Neural cell (in vitro differentiated cells): Measurements from ENCODE around the gene TTK. TPM values are rescaled to one million over a fixed set of nuclear protein-coding genes. Genes with fewer than 3 reads are reported as not detected.

Experiments
- H2AFZ ChIP-seq: fragments of 200-600, 300-800 bp; sonication (generic), shearing (Covaris generic); 2 replicates; pipeline ENCODE4 v1.6.0; 2014; ENCODE audit warnings: low read depth, mild to moderate bottlenecking, antibody characterized with exemption, low read length, moderate library complexity
- H3F3A ChIP-seq: fragments of 200-600 bp; shearing (Covaris generic); 2 replicates; pipeline ENCODE4 v1.6.1; 2016; ENCODE audit warnings: mild to moderate bottlenecking, moderate library complexity, mixed read lengths, antibody characterized with exemption, low read length; ENCODE audit not compliant: insufficient read depth, poor library complexity, severe bottlenecking
- H3K27ac ChIP-seq: fragments of 200-600, 300-800 bp; sonication (generic), shearing (Covaris generic); 2 replicates; pipeline ENCODE4 v1.5.1; 2014; ENCODE audit warnings: mild to moderate bottlenecking, low read length, moderate library complexity
- H3K27me3 ChIP-seq: fragments of 300-800, 200-600 bp; sonication (generic), shearing (Covaris generic); 2 replicates; pipeline ENCODE4 v1.6.0; 2014; ENCODE audit warnings: mild to moderate bottlenecking, low read depth, low read length, moderate library complexity; ENCODE audit not compliant: insufficient read depth
- H3K36me3 ChIP-seq: fragments of 300-800, 200-600 bp; sonication (generic), shearing (Covaris generic); 2 replicates; pipeline ENCODE4 v1.5.1; 2014; ENCODE audit warnings: mild to moderate bottlenecking, antibody characterized with exemption, low read length, moderate library complexity; ENCODE audit not compliant: insufficient read depth
- H3K4me2 ChIP-seq: fragments of 300-800, 200-600 bp; sonication (generic), shearing (Covaris generic); 2 replicates; pipeline ENCODE4 v1.6.0; 2014; ENCODE audit warnings: mild to moderate bottlenecking, low read length
- H3K4me3 ChIP-seq: fragments of 300-800, 200-600 bp; sonication (generic), shearing (Covaris generic); 2 replicates; pipeline ENCODE4 v1.5.1; 2014; ENCODE audit warnings: mild to moderate bottlenecking, low read length, moderate library complexity
- H3K79me2 ChIP-seq: fragments of 200-600 bp; shearing (Covaris generic); replicated peaks from 2 replicates; pipeline ENCODE4 v1.6.0; 2014; ENCODE audit warnings: mild to moderate bottlenecking, low read length, moderate library complexity; ENCODE audit not compliant: insufficient read depth
- H3K9ac ChIP-seq: fragments of 300-800, 200-600 bp; sonication (generic), shearing (Covaris generic); 2 replicates; pipeline ENCODE4 v1.6.1; 2016; ENCODE audit warnings: mild to moderate bottlenecking, low read length, mixed read lengths
- H3K9me2 ChIP-seq: fragments of 200-600 bp; shearing (Covaris generic); 2 replicates; pipeline ENCODE4 v1.6.1; 2016; ENCODE audit warnings: mild to moderate bottlenecking, low read length, mixed read lengths; ENCODE audit not compliant: insufficient read depth
- H3K9me3 ChIP-seq: fragments of 200-600, 300-800 bp; sonication (generic), shearing (Covaris generic); 2 replicates; pipeline ENCODE4 v1.6.1; 2016; ENCODE audit warnings: mild to moderate bottlenecking, mixed run types, low read length, moderate library complexity, mixed read lengths
- H4K20me1 ChIP-seq: fragments of 200-600 bp; shearing (Covaris generic); 2 replicates; pipeline ENCODE4 v1.6.1; 2016; ENCODE audit warnings: mild to moderate bottlenecking, mixed run types; ENCODE audit not compliant: insufficient read depth
- CTCF ChIP-seq: fragments of 450-650 bp; IDR thresholded peaks from 2 replicates; pipeline ENCODE4 v1.5.1; 2014; ENCODE audit warnings: antibody characterized with exemption, mild to moderate bottlenecking, moderate library complexity; ENCODE audit not compliant: poor library complexity, severe bottlenecking
- EP300 ChIP-seq: fragments of 450-650 bp; conservative IDR thresholded peaks from 2 replicates; pipeline ENCODE4 v1.6.1; 2014; ENCODE audit warnings: antibody characterized with exemption, mild to moderate bottlenecking, moderate library complexity; ENCODE audit not compliant: poor library complexity, severe bottlenecking
- EZH2 ChIP-seq: fragments of 200-600, 300-800 bp; shearing (Covaris generic), sonication (generic); IDR thresholded peaks from 2 replicates; pipeline ENCODE4 v1.6.1; 2014; ENCODE audit warnings: antibody characterized with exemption, low read length, borderline replicate concordance, mild to moderate bottlenecking; ENCODE audit not compliant: insufficient read depth, poor library complexity, severe bottlenecking
- MXI1 ChIP-seq: fragments of 450-650 bp; conservative IDR thresholded peaks from 2 replicates; pipeline ENCODE4 v1.6.1; 2014; ENCODE audit warnings: antibody characterized with exemption, mild to moderate bottlenecking; ENCODE audit not compliant: poor library complexity, severe bottlenecking
- POLR2AphosphoS5 ChIP-seq: IDR thresholded peaks from 2 replicates; pipeline ENCODE4 v1.6.1; 2012
- RAD21 ChIP-seq: fragments of 450-650 bp; conservative IDR thresholded peaks from 2 replicates; pipeline ENCODE4 v1.6.1; 2014; ENCODE audit warnings: antibody characterized with exemption, mild to moderate bottlenecking, moderate library complexity
- REST ChIP-seq: IDR thresholded peaks from 2 replicates; pipeline ENCODE4 v1.6.1; 2012; ENCODE audit warnings: borderline replicate concordance
- SMC3 ChIP-seq: fragments of 450-650 bp; conservative IDR thresholded peaks from 2 replicates; pipeline ENCODE4 v1.6.1; 2014; ENCODE audit warnings: antibody characterized with exemption, mild to moderate bottlenecking, moderate library complexity; ENCODE audit not compliant: poor library complexity
- TAF1 ChIP-seq: IDR thresholded peaks from 2 replicates; pipeline ENCODE4 v1.6.1; 2012; ENCODE audit warnings: low read depth
- polyA plus RNA-seq: library from polyadenylated mRNA; depleted of rRNA; stranded (reverse); fragments of >200 nt; gene quantifications from 2 replicates; pipeline ENCODE4 v1.2.3, GENCODE V29; 2014

TTK gene
- polyA plus RNA-seq, 1 donor from 2014 or later: 1.5 TPM

GRCh38 chr6:80022803-80023202, 18.4 kb downstream of the TTK start:
- Histone ChIP-seq H4K20me1 (no peaks in the 10 kb centered on the region), H3F3A (no peaks in the 10 kb centered on the region), H3K9ac (no peak overlapping the region), H3K9me3 (no peaks in the 10 kb centered on the region), H3K4me3 (no peak overlapping the region), H3K27me3 (no peaks in the 10 kb centered on the region), H3K27ac (no peak overlapping the region), H3K4me2 (no peak overlapping the region), H2AFZ (no peak overlapping the region), H3K9me2 (no peaks in the 10 kb centered on the region), H3K79me2 (no peaks in the 10 kb centered on the region), H3K36me3 (no peaks in the 10 kb centered on the region)
- TF ChIP-seq POLR2AphosphoS5: no peak
- no peak for TF ChIP-seq TAF1
- no peak for TF ChIP-seq EZH2
- TF ChIP-seq SMC3: no peak
- TF ChIP-seq REST: no peak
- TF ChIP-seq MXI1: no peak
- TF ChIP-seq EP300: no peak
- no peak for TF ChIP-seq RAD21
- no peak for TF ChIP-seq CTCF

GRCh38 chr6:80028589-80028988, 24.1 kb downstream of the TTK start:
- no peak overlapping the region for H3K9ac ChIP-seq

GRCh38 chr6:80029470-80029869, 25.0 kb downstream of the TTK start:
- Histone ChIP-seq H3K36me3 (no peaks in the 10 kb centered on the region), H2AFZ (no peak overlapping the region), H3K27ac (no peak overlapping the region), H3F3A (no peaks in the 10 kb centered on the region), H3K79me2 (no peaks in the 10 kb centered on the region), H4K20me1 (no peaks in the 10 kb centered on the region), H3K27me3 (no peaks in the 10 kb centered on the region), H3K4me3 (no peak overlapping the region), H3K9ac (no peak overlapping the region), H3K4me2 (no peak overlapping the region), H3K9me2 (no peaks in the 10 kb centered on the region), H3K9me3 (no peaks in the 10 kb centered on the region)
- TF ChIP-seq TAF1 (no peak), SMC3 (no peak), POLR2AphosphoS5 (no peak), EP300 (no peak), CTCF (no peak), REST (no peak), EZH2 (no peak), RAD21 (no peak), MXI1 (no peak)

More at GRCh38 chr6:80028589-80028988, 24.1 kb downstream of the TTK start:
- Histone ChIP-seq H3F3A (no peaks in the 10 kb centered on the region), H2AFZ (no peak overlapping the region), H3K36me3 (no peaks in the 10 kb centered on the region), H3K9me2 (no peaks in the 10 kb centered on the region), H3K27ac (no peak overlapping the region), H3K4me3 (no peak overlapping the region), H3K4me2 (no peak overlapping the region), H3K9me3 (no peaks in the 10 kb centered on the region), H4K20me1 (no peaks in the 10 kb centered on the region), H3K79me2 (no peaks in the 10 kb centered on the region), H3K27me3 (no peaks in the 10 kb centered on the region)
- TF ChIP-seq RAD21 (no peak), MXI1 (no peak), SMC3 (no peak), TAF1 (no peak)
